K562 (cell line): ENCODE data around the gene FES. TPM values are rescaled to one million over a fixed set of nuclear protein-coding genes. Genes with fewer than 3 reads are reported as not detected.

Source experiments
- ATAC-seq: fragments of 200-7000 bp; cut with Tn5 transposase; 3 replicates; pipeline ENCODE4 v1.9.1; 2020; ENCODE audit warnings: moderate library complexity
- BruUV-seq: library from RNA; stranded (reverse); fragments of 400-500 nt; replicated peaks from 2 replicates; lab custom pipeline; 2021; lab: Mats Ljungman, UMichigan
- CTCF ChIA-PET: fragments of 300-600 bp; formaldehyde crosslinking; extraction: SDS; loops from one replicate; lab custom pipeline; 2021; ENCODE audit warnings: low intra/inter-chr PET ratio; lab: Yijun Ruan, JAX
- POLR2A ChIA-PET: fragments of 300-600, 350-650 bp; sonication (Branson Sonifier 250); formaldehyde crosslinking; extraction: SDS; loops from one replicate; lab custom pipeline; 2021; ENCODE audit warnings: antibody characterized with exemption, inconsistent platforms; lab: Yijun Ruan, JAX
- DNase-seq, 4 experiments: peaks; one replicate each; pipeline versions ENCODE4 v3.0.0 to v3.0.0-alpha.2; 2011 to 2018; ENCODE audit warnings: low spot score in 3 of 4, mixed read lengths in 3 of 4; ENCODE audit errors: extremely low read depth in 1 of 4
- FAIRE-seq: peaks from 2 replicates; lab custom pipeline; 2011; peaks lifted over from hg19 to GRCh38; lab: Jason Lieb, UNC
- H2AFZ ChIP-seq: 2 replicates; pipeline ENCODE4 v1.6.0; 2011; ENCODE audit warnings: low read depth, low read length, control low read depth, inconsistent platforms
- H3K27ac ChIP-seq: fragments of 200-600 bp; 3 replicates; pipeline ENCODE4 v1.8.0; 2011; ENCODE audit warnings: low read depth, mild to moderate bottlenecking, control low read depth, inconsistent platforms, low read length, moderate library complexity, mixed read lengths; ENCODE audit errors: extremely low read depth
- H3K27me3 ChIP-seq, 2 experiments: fragments of 300-600 bp in 1 of 2; 2 replicates in 1 of 2; 3 replicates in 1 of 2; pipeline versions ENCODE4 v1.6.0 to v1.8.0; 2011; ENCODE audit warnings: inconsistent platforms in 2 of 2, low read length in 2 of 2, mild to moderate bottlenecking in 1 of 2, mixed read lengths in 1 of 2, moderate library complexity in 1 of 2; ENCODE audit not compliant: control insufficient read depth in 2 of 2, insufficient read depth in 2 of 2
- H3K36me3 ChIP-seq: fragments of 300-600 bp; 3 replicates; pipeline ENCODE4 v1.8.0; 2011; ENCODE audit warnings: mild to moderate bottlenecking, low read length, inconsistent platforms; ENCODE audit not compliant: control insufficient read depth, insufficient read depth
- H3K4me1 ChIP-seq, 2 experiments: fragments of 200-600 bp in 1 of 2; replicated peaks in 1 of 2; 2 replicates in 1 of 2; 3 replicates in 1 of 2; pipeline versions ENCODE4 v1.5.1 to v1.8.0; 2011; ENCODE audit warnings: inconsistent platforms in 2 of 2, low read length in 2 of 2, mild to moderate bottlenecking in 1 of 2, mixed read lengths in 1 of 2, moderate library complexity in 1 of 2; ENCODE audit not compliant: control insufficient read depth in 2 of 2, insufficient read depth in 2 of 2
- H3K4me2 ChIP-seq: 2 replicates; pipeline ENCODE4 v1.6.1; 2011; ENCODE audit warnings: low read length, control low read depth, inconsistent platforms, mixed read lengths; ENCODE audit not compliant: insufficient read depth
- H3K4me3 ChIP-seq: fragments of 200-600 bp; sonication (generic), shearing (Covaris generic); 2 replicates; pipeline ENCODE4 v1.5.1; 2016; ENCODE audit warnings: control low read depth, inconsistent platforms
- H3K79me2 ChIP-seq: fragments of 200-600 bp; 3 replicates; pipeline ENCODE4 v1.8.0; 2011; ENCODE audit warnings: low read length, inconsistent platforms; ENCODE audit not compliant: control insufficient read depth, insufficient read depth
- H3K9ac ChIP-seq, 2 experiments: 2 replicates each; pipeline versions ENCODE4 v1.6.0 to v1.6.1; 2011; ENCODE audit warnings: low read depth in 2 of 2, low read length in 2 of 2, control low read depth in 1 of 2, inconsistent platforms in 1 of 2, mild to moderate bottlenecking in 1 of 2, mixed read lengths in 1 of 2; ENCODE audit not compliant: insufficient read depth in 1 of 2
- H3K9me1 ChIP-seq: one replicate; pipeline ENCODE4 v1.6.0; 2011; ENCODE audit warnings: inconsistent platforms, mild to moderate bottlenecking, low read length, moderate library complexity; ENCODE audit not compliant: control insufficient read depth, insufficient read depth
- H3K9me3 ChIP-seq: replicated peaks from 2 replicates; pipeline ENCODE4 v1.5.1; 2011; ENCODE audit warnings: low read depth, low read length, inconsistent platforms; ENCODE audit not compliant: control insufficient read depth, insufficient read depth
- H4K20me1 ChIP-seq: replicated peaks from 2 replicates; pipeline ENCODE4 v1.6.1; 2011; ENCODE audit warnings: low read length, inconsistent platforms, mixed read lengths; ENCODE audit not compliant: control insufficient read depth, insufficient read depth
- CBX2 ChIP-seq: fragments of 200-600 bp; sonication (generic); IDR thresholded peaks from one replicate; pipeline ENCODE4 v1.6.1; 2012; ENCODE audit warnings: mild to moderate bottlenecking, low read length, inconsistent platforms; ENCODE audit not compliant: insufficient read depth, poor library complexity, severe bottlenecking
- FIP1L1 ChIP-seq: fragments of 200-400 bp; formaldehyde crosslinking; IDR thresholded peaks from 2 replicates; pipeline ENCODE4 v1.6.1; 2018; ENCODE audit warnings: mild to moderate bottlenecking, low read depth, low read length; ENCODE audit not compliant: poor library complexity, severe bottlenecking
- JUN ChIP-seq, 2 experiments: sonication (generic) in 1 of 2; formaldehyde crosslinking in 1 of 2; IDR thresholded peaks; 2 replicates each; pipeline versions ENCODE4 v1.6.1 to v1.8.0; 2012 to 2022; ENCODE audit warnings: borderline replicate concordance in 2 of 2, mild to moderate bottlenecking in 2 of 2, improper control_type of control experiment in 1 of 2, low read depth in 1 of 2, low read length in 1 of 2, missing genetic modification reagents in 1 of 2
- LCOR ChIP-seq: sonication (generic); formaldehyde crosslinking; IDR thresholded peaks from 2 replicates; pipeline ENCODE4 v1.8.0; 2022; ENCODE audit warnings: mild to moderate bottlenecking, missing genetic modification reagents
- MAZ ChIP-seq, 2 experiments: fragments of 450-650 bp in 1 of 2; sonication (generic) in 1 of 2; formaldehyde crosslinking; IDR thresholded peaks in 1 of 2; conservative IDR thresholded peaks in 1 of 2; 2 replicates each; pipeline versions ENCODE4 v1.4.0 to v1.5.0; 2020; ENCODE audit warnings: mild to moderate bottlenecking in 1 of 2, missing genetic modification reagents in 1 of 2
- POLR2A ChIP-seq: fragments of 450-650 bp; conservative IDR thresholded peaks from 2 replicates; pipeline ENCODE4 v1.6.1; 2016
- POLR2AphosphoS5 ChIP-seq: IDR thresholded peaks from 2 replicates; pipeline ENCODE4 v1.6.1; 2011; ENCODE audit warnings: mild to moderate bottlenecking, low read depth, low read length, moderate library complexity; ENCODE audit not compliant: control insufficient read depth, insufficient read depth
- ZC3H4 ChIP-seq: sonication (generic); formaldehyde crosslinking; IDR thresholded peaks from 2 replicates; pipeline ENCODE4 v1.9.0; 2021; ENCODE audit warnings: missing genetic modification reagents, borderline replicate concordance
- ZFX ChIP-seq: sonication (generic); formaldehyde crosslinking; IDR thresholded peaks from 2 replicates; pipeline ENCODE4 v1.8.0; 2022; ENCODE audit warnings: mild to moderate bottlenecking, missing genetic modification reagents, moderate library complexity
- WGBS: fragments of 100-300 bp; shearing (Covaris generic); methylation state at CpG from one replicate; pipeline ENCODE4 v1.1.6; 2016; ENCODE audit warnings: low coverage, mixed read lengths; ENCODE audit not compliant: insufficient coverage; ENCODE audit errors: missing lambda C conversion rate; 5-methylcytosine and 5-hydroxymethylcytosine counted together
- in situ Hi-C: fragments of 300-500 bp; cut with MboI; formaldehyde crosslinking; loops from 4 replicates; pipeline ENCODE4 v1.15.0; 2018; ENCODE audit warnings: inconsistent platforms, mixed read lengths
- intact Hi-C: fragments of 100-400 bp; cut with micrococcal nuclease; formaldehyde crosslinking; loops from 2 replicates; pipeline ENCODE4 v1.14.2; 2022
- polyA plus RNA-seq, 8 experiments: library from polyadenylated mRNA; depleted of rRNA in 4 of 8; stranded (reverse) in 5 of 8; unstranded in 3 of 8; fragments of >200 nt; fragmentation: Nextera tagmentation in 2 of 8; fragmentation: Illumina TruSeq in 1 of 8; extraction: Ambion mirVana in 2 of 8; extraction: Trizol in 1 of 8; gene quantifications; 2 replicates each; pipeline versions ENCODE4 v1.2.1 to v1.2.3, GENCODE V29; 2011 to 2014; ENCODE audit warnings: inconsistent platforms in 1 of 8, missing spikeins in 1 of 8
- total RNA-seq, 7 experiments: library from RNA; depleted of rRNA in 6 of 7; stranded (reverse); fragments of >200 nt in 6 of 7; fragmentation: Illumina TruSeq in 2 of 7; extraction: Trizol in 2 of 7; gene quantifications; 2 replicates each; pipeline versions ENCODE4 v1.2.1 to v1.2.3, GENCODE V29; 2011 to 2021; ENCODE audit warnings: low replicate concordance in 1 of 7

The FES gene
- total and polyA plus RNA-seq, 9 of the 15 experiments (the other 6 are each of a cell fraction or from before 2014, with no cell fraction given), result 0.38 to 2.6 (median 0.82) TPM

GRCh38 chr15:90879730-90880366 lies 4.5 kb upstream of the FES start (continued):
- TF ChIP-seq FIP1L1 (no peak), MAZ (CRISPR knock-in tag; conservative IDR thresholded peaks at IDR 0.05 in 1 of 2, IDR thresholded peaks at IDR 0.05 in 1 of 2) (no peak)

DNA sequence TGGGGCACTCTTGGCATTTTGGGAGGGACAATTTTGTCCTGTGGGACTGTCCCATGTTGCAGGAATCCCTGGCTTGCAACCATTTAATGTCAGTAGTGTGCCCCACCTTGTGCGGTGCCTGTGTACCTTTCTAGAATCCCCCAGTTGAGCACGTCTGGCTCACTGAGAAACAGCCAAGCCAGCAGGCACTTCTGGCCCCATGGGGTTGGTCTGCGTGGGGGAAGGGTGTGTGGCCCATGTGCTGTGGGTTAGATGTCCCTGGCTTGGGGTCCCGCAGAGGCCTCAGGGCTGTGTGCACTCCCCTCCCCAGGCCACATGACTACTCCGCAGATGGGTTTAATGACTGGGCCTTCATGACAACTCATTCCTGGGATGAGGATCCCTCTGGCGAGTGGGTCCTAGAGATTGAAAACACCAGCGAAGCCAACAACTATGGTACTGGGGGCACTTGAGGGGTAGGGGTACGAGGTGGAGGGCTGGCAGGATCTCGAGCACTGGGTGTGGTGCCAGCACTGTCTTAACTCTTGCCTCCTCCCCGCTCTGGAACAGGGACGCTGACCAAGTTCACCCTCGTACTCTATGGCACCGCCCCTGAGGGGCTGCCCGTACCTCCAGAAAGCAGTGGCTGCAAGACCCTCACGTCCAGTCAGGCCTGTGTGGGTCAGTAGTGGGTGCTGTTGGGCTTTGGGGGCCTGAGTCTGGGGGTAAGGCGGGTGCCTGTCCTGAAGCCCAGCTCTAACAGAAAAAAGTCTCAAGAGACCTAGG lies 3.7 kb upstream of the FES start:
- in situ Hi-C loops (loop anchor here (10.0 kb wide), 1 partner anchor 566 kb away; no protein-coding TSS in a partner anchor), intact Hi-C loops (loop anchor here (10.0 kb wide), 1 partner anchor 556 kb away; no protein-coding TSS in a partner anchor)
- Histone ChIP-seq H3K4me2 (no peak overlapping the region), H3K9me3 (no peaks in the 10 kb centered on the region), H3K9ac (0 out of 4 replicates have a peak overlapping the region, but pooled peaks of 1 of the 2 experiments have one; percentile 64), H3K9me1 (peaks cover 3% of the 10 kb centered on the region), H4K20me1 (peaks cover 6% of the 10 kb centered on the region; the same call in 1 of the 2 replicates), H3K27ac (no peak overlapping the region), H3K27me3 (no peaks in the 10 kb centered on the region), H3K79me2 (peaks cover 10% of the 10 kb centered on the region), H3K36me3 (peaks cover 80% of the 10 kb centered on the region), H3K4me3 (no peak overlapping the region), H3K4me1 (peaks cover 3 to 66% of the 10 kb centered on the region in 2 experiments; a peak in 4 of 5 replicates), H2AFZ (no peak overlapping the region)
- ATAC-seq (no peak), DNase-seq (no peak), FAIRE-seq (no peak)
- TF ChIP-seq CBX2 (no peak), JUN (IDR thresholded peaks at IDR 0.05; ENCODE audit: borderline replicate concordance, low read depth, low read length) (no peak), JUN (CRISPR knock-in tag; IDR thresholded peaks at IDR 0.05; ENCODE audit: borderline replicate concordance) (no peak), LCOR (no peak), ZFX (peak; percentile 21; the same call in 1 of the 2 replicates), POLR2AphosphoS5 (peak; percentile 26; the same call in 1 of the 2 replicates), ZC3H4 (CRISPR knock-in tag) (0 out of 2 replicates have a peak, but pooled peaks have one; percentile 18), POLR2A (0 out of 2 replicates have a peak, but pooled peaks have one; percentile 19)
- BruUV-seq, result no TSS peak
- CTCF ChIA-PET, result no interaction called here
- 82% methylated on average over 15 of the region's 16 CpGs for WGBS
- POLR2A ChIA-PET, result interaction anchor here (0.7 to 1.7 kb wide), 4 partner anchors 9 to 46 kb away, joined by 3 to 8 read pairs (median 3); no protein-coding TSS in a partner anchor
